Middle frontal gyrus (tissue), 1 donor: ENCODE measurements around the gene NQO1.
"Not testable (repeated sequence)": the region's sequence is repeated elsewhere in the genome, so short reads cannot be mapped to it uniquely, and the experiment has no call there.

ENCODE experiments used
- DNase-seq: peaks from one replicate; pipeline ENCODE4 v3.0.0-alpha.2; 2015; ENCODE audit warnings: low spot score; ENCODE audit errors: extremely low spot score

Gene NQO1

DNA sequence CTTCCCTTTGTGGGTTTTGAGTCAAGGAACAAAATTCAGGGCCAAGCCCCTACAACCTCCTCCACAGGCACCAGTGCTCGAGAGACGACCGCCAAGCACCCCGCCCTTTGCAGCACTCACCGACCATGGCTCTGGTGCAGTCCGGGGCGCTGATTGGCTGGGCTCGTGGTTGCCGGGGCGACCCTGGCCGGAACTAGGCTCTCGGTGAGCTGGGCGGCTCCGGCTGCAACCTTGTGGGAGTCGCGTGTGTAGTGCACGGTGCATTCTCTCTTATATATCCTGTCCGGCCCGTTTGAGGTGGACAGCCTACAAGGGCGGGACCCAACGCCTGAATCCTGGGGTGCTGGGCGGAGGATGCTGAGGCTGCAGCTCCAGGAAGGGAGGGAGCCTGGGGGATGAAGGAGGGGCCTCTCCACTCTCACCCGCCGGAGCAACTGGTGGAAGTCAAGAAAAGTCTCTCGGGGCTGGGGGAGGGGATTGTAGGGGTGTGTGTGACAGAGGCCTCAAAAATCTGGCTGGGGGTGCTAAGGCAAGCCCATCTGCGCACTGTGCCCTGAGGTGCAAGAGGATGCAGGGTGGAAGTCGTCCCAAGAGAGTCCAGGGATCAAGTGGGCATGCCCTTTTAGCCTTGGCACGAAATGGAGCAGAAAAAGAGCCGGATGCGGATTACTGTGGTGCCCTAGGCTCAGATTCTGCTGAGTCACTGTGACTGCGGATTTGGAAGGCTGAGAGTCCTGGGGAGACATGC lies at the start of gene NQO1:
TSS of gene NQO1 (minus strand) at position 248 of the 748 bp plus-strand sequence. CDS start at position 127, 121 bp downstream.
- DNase-seq = peak; percentile 79

DNA sequence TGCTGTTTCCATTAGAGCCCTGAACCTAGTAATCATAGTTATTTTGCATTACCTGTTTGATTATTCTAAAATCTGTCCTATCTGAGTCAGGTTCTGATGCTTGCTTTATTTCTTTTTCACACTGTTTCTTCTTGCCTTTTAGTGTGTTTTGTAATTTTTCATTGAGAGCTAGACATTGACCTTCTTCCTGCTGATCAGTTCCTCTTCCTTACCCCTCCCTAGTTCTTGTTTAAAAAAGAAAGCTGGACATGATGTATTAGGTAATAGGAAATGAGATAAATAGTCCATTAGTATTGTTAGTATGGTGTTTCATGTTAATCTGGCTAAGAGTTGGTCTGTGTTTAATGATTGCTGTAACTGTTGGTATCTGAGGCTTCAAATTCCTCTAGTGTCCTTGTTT lies 49.2 kb upstream of the NQO1 start:
- no peak for DNase-seq

DNA sequence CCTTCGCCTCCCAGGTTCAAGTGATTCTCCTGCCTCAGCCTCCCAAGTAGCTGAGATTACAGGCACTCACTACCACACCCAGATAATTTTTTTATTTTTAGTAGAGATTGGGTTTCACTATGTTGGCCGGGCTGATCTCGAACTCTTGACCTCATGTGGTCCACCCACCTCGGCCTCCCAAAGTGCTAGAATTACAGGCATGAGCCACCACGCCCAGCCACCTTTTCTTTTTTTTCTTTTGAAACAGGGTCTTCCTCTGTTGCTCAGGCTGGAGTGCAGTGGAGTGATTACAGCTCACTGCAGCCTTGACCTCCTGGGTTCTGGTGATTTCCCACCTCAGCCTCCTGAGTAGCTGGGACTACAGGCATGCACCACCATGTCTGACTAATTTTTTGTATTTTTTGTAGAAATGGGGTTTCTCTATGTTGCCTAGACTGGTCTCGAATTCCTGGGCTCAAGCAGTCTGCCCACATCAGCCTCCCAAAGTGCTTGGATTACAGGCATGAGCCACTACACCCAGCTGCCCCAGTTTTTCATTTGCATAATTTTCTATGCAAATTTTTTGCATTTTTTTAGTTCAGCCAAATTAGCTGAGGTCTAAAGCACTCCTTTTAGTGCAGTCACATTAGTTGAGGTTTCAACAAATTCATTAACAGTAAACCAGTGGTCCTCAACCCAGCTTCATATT lies 47.0 kb upstream of the NQO1 start:
- DNase-seq = no peak

DNA sequence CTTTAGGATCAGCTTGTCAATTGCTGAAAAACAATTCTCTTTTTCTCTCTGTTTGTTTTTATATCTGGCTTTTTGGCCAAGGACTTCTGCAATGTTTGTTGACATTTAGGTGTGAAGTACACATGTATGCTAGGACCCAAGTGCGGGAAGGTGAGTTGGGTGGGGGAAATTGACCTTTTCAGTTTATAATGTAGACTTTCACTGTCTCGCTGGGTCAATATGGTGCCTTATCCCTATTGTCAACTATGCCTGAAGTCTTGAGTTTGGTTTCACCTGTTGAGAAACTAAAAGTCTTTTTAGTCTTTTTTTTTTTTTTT lies 45.2 kb upstream of the NQO1 start:
- no peak for DNase-seq

DNA sequence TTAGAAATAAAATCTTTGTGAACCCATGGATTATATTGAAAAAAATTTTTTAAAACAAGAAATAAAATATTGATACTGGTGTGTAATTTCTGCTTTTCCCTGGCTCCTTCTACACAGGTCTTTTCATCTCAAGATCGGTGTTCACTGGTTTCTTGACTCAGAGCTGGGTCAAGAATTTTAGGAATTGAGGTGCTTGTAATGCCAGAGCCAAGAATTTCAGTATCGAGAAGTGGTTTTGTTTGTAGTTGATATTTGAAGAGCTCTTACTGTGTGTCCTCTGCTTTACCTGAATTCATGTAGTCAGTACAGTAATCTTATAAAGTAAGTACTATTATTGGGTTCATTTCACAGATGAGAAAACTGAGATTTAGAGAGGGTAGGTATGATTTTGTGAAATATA lies 43.0 kb upstream of the NQO1 start:
- DNase-seq = no peak

DNA sequence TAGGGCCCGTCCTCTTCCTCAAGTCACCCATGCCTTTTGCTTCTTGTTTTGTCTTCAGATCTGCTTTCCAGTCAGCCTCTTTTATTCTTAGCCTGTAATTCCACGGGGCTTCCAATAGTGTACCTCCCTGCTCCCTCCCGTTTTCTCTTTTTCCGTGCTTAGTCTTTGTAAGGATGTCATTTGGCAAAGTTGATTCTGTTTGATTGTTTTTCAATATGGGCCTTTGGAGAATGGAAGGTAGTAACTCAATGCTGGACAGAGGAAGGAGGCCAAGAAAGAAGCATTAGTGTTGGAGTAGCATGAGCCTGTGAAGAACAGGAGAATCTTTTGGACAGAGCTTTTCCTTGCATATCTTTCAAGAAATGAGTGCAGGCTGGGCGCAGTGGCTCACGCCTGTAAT lies 42.3 kb upstream of the NQO1 start:
- DNase-seq = no peak

DNA sequence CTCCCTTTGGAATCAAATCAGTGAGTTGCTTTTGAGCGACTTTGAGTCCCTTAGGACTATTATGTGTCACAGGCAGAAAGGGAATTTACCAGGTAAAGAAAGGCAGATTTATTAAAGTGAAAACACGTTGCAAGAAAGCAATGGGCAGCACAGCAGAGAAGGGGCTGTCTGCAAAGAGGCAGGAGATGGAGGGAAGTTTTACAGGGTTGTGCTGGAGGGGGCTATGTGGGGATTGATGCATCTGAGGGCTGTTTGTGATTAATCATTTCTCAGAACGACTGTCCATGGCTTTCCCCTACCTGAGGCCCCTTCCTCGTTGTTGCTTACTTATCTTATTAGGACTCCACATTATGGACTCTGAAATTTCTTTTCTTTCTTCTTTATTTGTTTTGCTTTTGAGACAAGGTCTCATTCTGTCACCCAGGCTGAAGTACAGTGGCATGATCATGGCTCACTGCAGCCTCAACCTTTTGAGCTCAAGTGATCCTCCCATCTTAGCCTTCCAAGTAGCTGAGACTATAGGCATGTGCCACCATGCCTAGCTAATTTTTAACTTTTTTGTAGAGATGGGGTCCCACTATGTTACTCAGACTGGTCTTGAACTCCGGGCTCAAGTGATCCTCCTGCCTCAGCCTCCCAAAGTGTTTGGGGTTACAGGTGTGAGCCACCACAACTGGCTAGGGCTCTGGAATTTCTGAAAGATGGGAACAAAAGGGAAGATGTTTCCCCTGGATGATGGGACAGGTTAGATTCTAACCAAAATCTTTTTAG lies 41.3 kb upstream of the NQO1 start:
- no peak for DNase-seq

DNA sequence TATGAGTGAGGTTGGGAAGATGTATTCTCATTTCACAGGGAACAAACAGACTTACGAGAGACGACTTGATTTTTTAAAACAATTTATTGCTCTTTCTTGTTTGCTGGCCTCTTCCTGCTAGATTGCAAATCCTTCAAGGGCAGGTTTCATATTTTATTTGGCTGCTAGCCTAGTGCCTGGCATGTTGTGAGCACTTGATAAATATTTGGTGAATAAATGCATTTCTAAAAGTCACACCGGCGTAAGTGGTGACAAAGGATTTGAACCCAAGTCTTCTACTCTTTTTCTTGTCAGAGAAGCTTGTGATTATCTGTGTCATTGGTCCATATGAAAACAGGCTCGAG lies 37.2 kb upstream of the NQO1 start:
- DNase-seq = no peak

DNA sequence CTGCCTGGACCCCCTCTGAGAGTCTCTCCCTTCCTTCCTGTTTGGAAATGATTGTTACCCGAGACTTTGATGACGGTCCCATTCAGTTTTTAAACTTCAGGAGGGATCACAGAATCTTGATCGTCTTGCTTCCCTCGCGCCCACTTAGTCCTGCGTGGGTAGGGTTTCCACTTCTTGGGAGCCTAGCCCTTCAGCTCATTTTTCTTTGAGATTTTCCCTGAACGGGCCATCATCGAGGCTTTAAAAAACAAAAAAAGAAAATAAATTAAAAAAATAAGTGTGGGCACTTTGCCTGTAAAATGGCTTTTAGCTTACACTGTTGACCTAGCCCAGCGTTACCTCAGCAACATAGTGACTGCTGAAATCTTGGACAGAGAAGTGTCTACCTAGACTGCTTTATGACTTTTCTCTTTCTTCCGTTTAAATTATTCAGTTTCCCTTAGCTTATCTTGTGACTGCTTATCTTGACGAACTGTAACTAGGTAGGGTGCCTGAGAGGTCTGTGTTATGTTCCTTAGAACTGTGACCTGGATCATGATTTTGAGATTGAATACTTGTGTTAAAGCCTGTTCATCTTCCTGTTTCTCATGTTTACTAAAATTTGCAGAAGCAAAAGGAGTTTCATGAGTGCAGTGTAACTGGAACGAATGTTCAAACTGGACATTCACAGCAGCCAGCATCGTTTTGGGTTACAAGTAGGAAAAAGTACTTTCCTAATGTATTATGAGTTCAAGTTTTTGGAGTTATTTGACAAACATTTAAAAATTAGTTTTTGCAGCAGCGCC lies 36.6 kb upstream of the NQO1 start:
- no peak for DNase-seq

DNA sequence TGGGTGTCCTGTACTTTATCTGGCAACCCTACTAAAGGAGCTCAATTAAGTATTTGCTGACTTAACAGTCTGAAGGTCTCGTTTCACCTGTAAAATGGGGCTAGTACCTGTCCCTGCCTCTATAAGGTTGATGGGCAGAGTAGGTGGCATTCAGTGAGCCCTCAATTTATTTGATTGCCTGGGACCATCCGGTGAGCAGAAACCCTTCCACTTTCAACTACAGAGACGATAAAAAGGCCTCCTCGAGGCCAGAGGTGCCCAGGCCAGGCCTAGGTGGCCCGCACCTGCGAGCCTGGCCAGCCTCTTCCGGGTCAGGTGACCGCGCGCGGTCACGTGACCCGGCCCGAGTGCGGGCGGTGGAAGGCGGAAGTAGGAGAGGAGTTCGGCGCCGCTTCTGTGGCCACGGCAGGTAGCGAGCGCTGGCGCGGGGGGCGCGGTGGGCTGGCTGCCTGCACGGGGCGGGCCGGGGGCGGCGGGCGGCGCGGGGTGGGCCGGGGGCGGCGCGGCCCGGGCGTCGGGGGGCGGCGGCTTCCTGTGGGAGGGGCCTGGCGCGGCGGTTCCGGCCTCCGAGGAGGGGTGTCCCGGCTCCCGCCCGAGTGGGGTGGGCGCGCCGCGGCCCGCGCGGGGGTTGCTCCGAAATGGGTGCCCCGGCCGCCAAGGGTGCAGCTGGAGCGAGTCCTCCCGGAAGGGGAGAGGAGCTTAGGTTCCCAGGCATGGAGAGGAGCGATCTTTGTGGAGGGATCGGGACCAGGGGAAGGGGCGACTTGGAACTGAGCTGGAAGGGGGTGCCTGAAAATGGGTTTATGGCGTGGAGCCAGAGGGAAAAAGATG lies 35.8 kb upstream of the NQO1 start, which contains the start of gene WWP2:
TSS of gene WWP2 (plus strand) at position 350 of the 831 bp plus-strand sequence. CDS start 24,679 bp downstream, outside the sequence.
- peak; percentile 56 for DNase-seq

DNA sequence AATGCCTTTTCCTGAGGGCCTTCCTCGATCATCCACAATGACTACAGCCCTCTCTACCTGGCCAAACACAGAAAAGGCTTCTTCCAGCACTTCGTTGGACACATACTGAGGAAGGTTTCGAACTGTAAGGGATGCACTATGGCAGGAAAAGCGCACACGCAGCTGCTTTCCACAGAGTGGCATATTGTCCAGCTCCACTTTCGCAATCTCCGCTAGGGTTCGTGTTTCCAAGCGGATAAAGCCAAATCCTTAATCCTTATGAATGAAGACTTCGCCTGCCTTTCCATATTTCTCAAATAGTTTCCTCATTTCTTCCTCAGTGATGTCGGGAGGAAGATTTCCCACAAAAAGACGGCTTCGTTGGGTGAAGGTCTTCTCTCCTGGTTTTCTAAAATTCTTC lies 31.0 kb upstream of the NQO1 start:
- DNase-seq = not testable (repeated sequence)

DNA sequence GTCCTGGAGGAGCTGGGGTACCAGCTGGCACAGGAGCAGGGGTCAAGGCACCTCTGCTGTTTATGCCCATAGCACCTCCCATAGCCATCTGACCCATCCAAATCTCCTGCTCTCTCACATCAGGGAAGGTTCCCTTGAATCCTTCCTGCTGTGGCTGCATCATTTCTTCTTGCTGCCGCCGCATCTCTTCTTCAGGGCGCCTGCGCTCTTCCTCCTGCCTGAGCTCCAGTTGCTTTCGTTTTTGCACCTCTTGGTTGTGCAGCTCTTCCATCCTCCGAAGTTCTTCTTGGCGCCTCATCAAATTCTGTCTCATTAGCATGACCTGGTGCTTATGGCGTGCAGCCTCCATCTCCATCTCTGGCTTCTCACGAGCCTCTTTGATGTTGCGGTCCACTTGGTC lies 30.3 kb upstream of the NQO1 start:
- no peak for DNase-seq

DNA sequence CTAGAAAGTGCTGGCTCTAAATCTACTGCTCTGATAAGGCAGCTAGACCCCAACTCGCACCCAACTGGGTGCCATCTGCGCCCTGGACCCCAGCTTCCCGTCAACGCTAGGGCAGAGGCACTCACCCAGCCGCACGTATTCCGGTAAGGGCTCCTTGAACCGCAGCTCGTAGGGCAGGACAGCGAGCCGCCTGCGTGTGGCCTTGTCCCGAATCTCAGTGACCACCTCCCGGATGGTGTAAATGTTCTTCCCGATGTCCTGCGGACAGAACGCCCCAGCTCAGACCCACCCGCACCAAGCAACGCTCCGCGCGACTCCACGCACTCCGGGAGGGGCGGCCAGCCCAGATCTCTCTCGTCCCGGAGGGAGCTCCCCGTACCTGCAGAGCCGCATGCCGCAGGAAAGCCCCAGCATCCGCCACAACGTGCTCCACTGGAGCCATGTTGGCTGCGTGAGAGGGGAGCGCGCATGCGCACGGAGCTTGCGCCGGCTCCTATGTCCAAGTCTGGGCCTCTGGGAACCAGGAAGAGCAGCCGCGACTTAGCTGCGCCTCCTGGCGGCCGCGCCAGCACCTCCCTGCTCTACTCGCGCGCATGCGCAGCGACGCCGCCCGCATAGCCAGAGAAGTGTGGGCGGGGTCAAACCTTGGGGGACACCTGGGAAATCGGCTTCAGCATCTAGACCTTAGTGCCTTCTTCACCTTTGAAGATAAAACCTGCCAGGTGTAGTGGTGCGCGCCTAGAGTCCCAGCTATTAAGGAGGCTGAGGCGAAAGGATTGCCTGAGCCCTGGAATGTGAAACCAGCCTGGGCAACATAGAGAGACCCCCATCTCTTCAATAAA lies 28.3 kb upstream of the NQO1 start, which contains the start of gene NOB1:
TSS of gene NOB1 (minus strand) at position 458 of the 842 bp plus-strand sequence. CDS start at position 442, 16 bp downstream.
- peak; percentile 96 for DNase-seq

DNA sequence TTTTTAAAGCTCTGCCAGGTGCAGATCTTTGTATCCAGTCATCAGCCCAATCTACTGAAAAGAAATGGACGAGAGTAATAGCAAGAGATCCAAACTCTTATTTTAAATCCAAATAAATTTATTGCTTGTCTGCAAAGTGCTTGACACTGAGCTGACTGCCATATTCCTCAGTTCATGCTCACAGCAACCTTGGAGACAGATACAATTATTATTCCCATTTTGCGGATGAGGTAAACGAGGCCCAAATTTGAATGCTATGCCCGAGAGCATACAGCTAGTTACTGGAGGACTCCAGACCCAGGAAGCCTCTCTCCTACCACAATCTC lies 27.7 kb upstream of the NQO1 start:
- no peak for DNase-seq

DNA sequence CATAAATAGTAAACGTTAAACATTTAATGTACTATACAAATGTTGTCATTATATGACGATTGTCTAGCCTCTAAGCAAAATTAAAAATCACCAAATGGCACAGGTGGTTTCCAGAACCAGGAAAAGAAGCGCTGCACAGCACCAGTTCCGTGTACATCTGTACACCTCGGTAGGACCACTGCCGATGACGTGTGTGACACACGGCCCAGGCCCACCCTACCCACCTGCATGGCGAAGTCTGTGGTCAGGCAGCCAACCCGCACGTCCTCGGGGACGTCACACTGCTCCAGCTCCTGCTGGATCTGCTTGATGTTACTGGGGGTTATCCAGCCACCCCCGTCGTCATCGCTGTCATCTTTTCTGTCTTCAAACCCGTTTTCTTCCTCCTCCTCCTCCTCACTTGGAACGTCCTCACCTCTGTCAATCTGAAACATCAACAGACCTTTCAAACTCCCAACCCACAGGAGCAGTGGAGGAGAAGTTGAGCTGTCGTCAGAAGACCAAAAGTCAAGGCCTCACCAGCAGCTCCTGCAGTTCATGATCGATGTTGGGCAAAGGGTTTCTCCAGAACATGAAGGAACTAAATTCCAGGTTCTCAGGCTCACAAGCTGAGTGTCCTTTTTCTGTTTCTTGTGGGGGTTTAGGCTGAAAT lies 22.5 kb upstream of the NQO1 start:
- DNase-seq = no peak

DNA sequence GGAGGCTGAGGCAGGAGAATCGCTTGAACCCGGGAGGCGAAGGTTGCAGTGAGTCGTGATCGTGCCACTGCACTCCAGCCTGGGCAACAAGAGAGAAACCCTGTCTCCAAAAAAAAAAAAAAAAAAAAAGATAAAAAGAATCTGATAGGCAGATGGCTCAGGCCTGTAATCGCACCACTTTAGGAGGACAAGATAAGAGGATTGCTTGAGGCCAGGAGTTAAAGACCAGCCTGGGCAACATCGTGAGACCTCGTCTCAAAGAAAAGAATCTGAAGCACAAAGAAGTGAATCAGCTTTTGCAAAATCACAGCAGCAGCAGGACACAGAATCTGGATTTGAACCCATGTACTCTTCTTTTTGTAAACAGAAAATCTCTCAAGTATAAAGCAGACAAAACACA lies 20.8 kb upstream of the NQO1 start:
- DNase-seq = no peak

DNA sequence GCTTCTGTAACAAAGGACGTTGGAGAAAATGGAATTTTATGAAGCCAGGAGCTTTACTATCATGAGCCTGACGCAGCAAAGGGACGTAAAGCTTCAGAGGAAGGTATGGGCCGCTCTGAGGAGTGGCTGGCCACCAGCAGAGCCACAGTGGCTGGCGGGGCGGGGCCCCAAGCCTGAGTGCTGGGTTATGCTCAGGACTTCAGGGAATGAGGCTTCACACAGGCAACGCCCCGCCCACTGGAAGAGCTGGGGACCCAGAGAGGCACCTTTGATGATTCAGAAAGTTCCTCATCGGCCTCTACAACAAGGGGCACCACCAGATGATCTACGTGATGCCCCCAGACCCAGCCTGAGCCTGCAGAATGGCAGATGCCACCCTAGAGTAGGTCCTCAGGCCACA lies 19.6 kb upstream of the NQO1 start:
- no peak for DNase-seq

DNA sequence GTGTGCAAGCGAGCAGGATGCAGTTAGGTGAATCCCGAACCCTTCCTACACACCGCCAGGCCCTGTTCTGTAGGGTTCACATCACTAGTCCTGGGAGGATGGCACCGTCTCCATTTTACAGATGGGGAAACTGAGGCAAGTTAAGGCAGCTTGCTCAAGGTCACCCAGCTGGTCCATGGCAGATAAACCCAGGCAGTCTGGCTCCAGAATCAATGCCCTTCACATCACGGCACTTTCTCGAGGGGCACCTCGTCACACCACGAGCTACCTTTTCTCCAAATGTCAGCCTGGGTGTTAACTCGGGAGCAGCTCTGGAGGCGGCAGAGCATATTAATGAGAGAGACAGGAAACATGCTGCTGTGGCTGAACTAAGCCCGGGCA lies 18.9 kb upstream of the NQO1 start:
- no peak for DNase-seq
